Urinary bladder (tissue), 4 donors: Measurements from ENCODE around the gene HSPBP1. TPM values are rescaled to one million over a fixed set of nuclear protein-coding genes. Genes with fewer than 3 reads are reported as not detected.

Experiments
- DNase-seq: peaks from one replicate; pipeline ENCODE4 v3.0.0-alpha.2; 2015; ENCODE audit errors: extremely low spot score
- H3K27ac ChIP-seq: one replicate; pipeline ENCODE4 v1.5.1; 2013; ENCODE audit warnings: low read depth, mild to moderate bottlenecking, moderate library complexity
- H3K36me3 ChIP-seq: one replicate; pipeline ENCODE4 v1.6.1; 2013; ENCODE audit warnings: mild to moderate bottlenecking, moderate library complexity; ENCODE audit not compliant: insufficient read depth
- H3K4me1 ChIP-seq: one replicate; pipeline ENCODE4 v1.6.1; 2013; ENCODE audit warnings: mild to moderate bottlenecking, moderate library complexity; ENCODE audit not compliant: insufficient read depth
- H3K4me3 ChIP-seq: one replicate; pipeline ENCODE4 v1.5.1; 2013; ENCODE audit warnings: low read depth, low read length
- WGBS: extraction: QIAGEN DNeasy Blood & Tissue Kit; methylation state at CpG from one replicate; pipeline ENCODE4 v1.1.7; 2013; 5-methylcytosine and 5-hydroxymethylcytosine counted together
- polyA plus RNA-seq: library from polyadenylated mRNA; stranded (reverse); fragments of 200-250 nt; gene quantifications from one replicate; pipeline ENCODE4 v1.2.3, GENCODE V29; 2013
- total RNA-seq: library from RNA; depleted of rRNA; stranded (reverse); fragments of >200 nt; gene quantifications from one replicate; pipeline ENCODE4 v1.2.3, GENCODE V29; 2014
- donor health status: healthy with polysubstance abuse.
- donor health status: healthy.

HSPBP1 gene
- total and polyA plus RNA-seq, 2 donors: 6.5 to 56.3 TPM

DNA sequence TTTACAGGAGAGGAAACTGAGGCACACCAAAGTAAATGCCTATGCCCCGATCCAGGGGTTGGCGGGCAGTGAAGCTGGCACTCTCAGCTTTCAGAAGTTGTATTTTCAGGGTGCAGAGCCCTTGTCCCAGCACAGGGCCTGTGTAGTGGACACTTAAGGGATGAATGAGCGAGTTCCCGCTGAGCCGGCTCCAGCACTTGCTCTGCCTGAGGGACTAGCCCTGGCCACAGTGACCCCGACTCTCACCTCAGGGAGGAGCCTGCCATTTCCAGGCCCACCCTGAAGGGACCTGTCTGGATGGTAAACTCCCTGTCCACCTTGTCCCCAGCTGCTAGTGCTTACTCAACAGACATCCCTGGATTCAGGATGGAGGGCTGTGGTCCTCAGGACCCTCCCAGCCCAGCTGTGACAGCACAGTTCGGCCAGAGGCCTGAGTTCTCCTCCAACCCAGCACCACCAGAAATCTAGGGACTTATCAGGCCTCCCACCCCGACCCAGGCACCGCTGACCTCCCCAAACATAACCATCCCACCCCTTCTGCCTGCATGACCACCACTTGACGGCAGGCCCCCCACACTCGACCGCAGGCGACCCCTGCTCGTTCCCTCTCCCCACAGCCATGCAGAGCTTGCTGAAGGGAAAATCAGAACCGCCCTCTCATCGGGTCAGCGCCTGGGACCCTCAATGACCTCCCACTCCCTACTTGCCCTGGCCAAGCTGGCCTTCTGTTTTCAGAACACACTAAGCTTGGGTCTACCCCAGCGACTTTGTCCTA is 29.5 kb downstream of the HSPBP1 start:
- peaks cover 2% of the 10 kb centered on the region for H3K4me1 ChIP-seq
- 93% methylated on average over 18 of the region's 18 CpGs for WGBS
- no peak overlapping the region for H3K4me3 ChIP-seq
- DNase-seq: no peak
- peak overlapping the region; percentile 30 for H3K27ac ChIP-seq
- H3K36me3 ChIP-seq: no peaks in the 10 kb centered on the region

- Histone ChIP-seq H3K4me3 (no peak overlapping the region), H3K27ac (no peak overlapping the region), H3K36me3 (peaks cover 4% of the 10 kb centered on the region), H3K4me1 (peaks cover 2% of the 10 kb centered on the region)
- DNase-seq: no peak
- WGBS: 94% methylated on average over 11 of the region's 11 CpGs
Observed at GRCh38 chr19:55249841-55250240, 30.1 kb downstream of the HSPBP1 start.

DNA sequence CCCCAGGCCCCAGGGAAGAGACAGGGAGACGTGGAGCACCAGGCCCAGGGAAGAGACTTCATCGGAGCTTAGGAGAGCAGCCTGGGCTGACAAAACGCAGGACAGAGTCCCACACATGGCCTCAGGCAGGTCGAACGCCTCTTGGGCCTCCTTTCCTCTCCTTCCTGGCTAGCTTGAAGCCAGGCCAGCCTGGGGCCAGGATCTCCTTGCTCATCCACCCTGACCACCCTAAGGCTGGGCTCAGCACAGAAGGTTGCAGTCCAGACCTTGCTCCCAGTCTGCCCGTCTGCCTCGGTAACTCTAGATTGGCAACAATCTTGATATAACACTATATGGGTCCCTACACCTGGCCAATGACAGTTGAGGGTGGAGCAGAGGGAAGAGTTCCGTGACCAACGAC is 31.2 kb downstream of the HSPBP1 start:
- Histone ChIP-seq H3K4me1 (peaks cover 2% of the 10 kb centered on the region), H3K4me3 (no peak overlapping the region), H3K36me3 (peaks cover 5% of the 10 kb centered on the region), H3K27ac (no peak overlapping the region)
- DNase-seq: no peak
- WGBS: 77% methylated on average over 9 of the region's 9 CpGs

GRCh38 chr19:55248166-55248675 is 31.7 kb downstream of the HSPBP1 start:
- Histone ChIP-seq H3K36me3 (peaks cover 5% of the 10 kb centered on the region), H3K4me3 (no peak overlapping the region), H3K27ac (no peak overlapping the region), H3K4me1 (peaks cover 2% of the 10 kb centered on the region)
- DNase-seq: no peak
- 71% methylated on average over 10 of the region's 10 CpGs for WGBS

GRCh38 chr19:55247621-55248099 is 32.2 kb downstream of the HSPBP1 start:
- H3K36me3 ChIP-seq: peaks cover 5% of the 10 kb centered on the region
- no peak overlapping the region for H3K27ac ChIP-seq
- H3K4me3 ChIP-seq: no peak overlapping the region
- DNase-seq: no peak
- 29% methylated on average over 10 of the region's 10 CpGs for WGBS
- peaks cover 2% of the 10 kb centered on the region for H3K4me1 ChIP-seq

- no peak for DNase-seq
- H3K4me3 ChIP-seq: no peak overlapping the region
- H3K27ac ChIP-seq: no peak overlapping the region
- peaks cover 8% of the 10 kb centered on the region for H3K36me3 ChIP-seq
- peaks cover 2% of the 10 kb centered on the region for H3K4me1 ChIP-seq
- WGBS: 88% methylated on average over 40 of the region's 40 CpGs
Observed at GRCh38 chr19:55246462-55247451, 33.2 kb downstream of the HSPBP1 start.

DNA sequence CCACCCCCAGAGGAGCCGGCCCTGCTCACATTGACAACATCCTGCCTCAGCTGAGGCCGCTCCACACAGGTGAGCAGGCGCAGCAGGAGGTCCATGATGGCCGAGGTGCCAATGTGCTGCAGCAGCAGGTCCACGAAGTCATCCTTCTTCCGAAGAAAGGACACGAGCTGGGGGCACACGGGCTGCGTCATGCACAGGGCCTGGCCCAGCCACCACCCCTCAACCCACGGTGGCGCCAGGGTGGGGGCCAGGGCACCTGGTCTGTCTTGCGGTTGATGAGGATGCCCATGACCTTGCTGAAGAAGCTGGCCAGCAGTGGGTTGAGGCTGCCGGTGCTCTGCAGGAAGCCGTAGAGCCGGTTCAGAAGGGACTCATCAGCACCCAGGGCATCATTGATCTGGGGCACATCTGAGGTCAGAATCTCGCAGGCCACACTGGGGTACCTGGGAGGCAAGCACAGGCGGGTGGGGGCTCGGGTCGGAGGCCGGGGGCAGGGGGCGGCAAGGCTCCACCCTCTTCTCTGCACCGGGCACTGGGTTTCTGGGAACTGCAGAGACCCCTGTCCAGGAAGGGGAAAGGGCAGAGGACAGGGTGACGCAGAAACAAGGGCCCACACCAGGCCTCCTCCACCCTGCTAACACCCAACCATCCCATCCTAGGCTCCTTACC is 34.5 kb downstream of the HSPBP1 start:
- 94% methylated on average over 23 of the region's 23 CpGs for WGBS
- peaks cover 10% of the 10 kb centered on the region for H3K36me3 ChIP-seq
- no peak for DNase-seq
- peaks cover 2% of the 10 kb centered on the region for H3K4me1 ChIP-seq
- H3K4me3 ChIP-seq: no peak overlapping the region
- H3K27ac ChIP-seq: no peak overlapping the region

DNA sequence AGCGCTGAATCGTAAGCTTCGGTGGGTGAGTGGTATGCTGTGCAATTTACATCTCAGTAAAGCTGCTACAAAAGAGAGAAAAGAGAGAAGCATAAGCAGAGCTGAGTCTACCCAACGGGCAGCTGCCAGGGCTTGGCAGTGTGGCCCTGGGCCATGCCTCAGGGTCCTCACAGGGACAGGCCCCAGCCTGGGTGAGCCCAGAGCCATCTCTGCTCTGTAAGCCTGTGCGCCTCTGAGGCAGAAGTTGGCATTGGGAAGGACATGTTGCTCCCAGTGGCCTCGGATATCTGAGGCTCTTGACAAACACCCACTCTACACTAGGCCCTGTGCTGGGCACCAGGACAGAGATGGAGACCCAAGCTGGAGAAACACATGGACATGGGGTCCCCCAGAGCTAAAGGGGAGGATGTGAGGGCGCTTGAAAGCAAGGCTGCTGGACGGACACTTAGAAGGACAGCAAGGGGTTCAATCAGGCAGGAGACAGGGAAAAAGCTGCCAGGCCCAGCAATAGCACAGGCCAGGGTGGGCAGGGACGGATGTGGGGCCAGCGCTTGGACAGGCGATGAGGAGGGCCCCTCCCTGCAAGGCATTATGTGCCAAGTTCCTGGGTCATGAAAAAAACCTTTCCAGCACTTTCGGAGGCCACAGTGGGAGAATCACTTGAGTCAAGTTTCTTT is 35.8 kb downstream of the HSPBP1 start:
- WGBS: 84% methylated on average over 12 of the region's 12 CpGs
- DNase-seq: no peak
- no peaks in the 10 kb centered on the region for H3K4me1 ChIP-seq
- no peak overlapping the region for H3K4me3 ChIP-seq
- peaks cover 10% of the 10 kb centered on the region for H3K36me3 ChIP-seq
- no peak overlapping the region for H3K27ac ChIP-seq

DNA sequence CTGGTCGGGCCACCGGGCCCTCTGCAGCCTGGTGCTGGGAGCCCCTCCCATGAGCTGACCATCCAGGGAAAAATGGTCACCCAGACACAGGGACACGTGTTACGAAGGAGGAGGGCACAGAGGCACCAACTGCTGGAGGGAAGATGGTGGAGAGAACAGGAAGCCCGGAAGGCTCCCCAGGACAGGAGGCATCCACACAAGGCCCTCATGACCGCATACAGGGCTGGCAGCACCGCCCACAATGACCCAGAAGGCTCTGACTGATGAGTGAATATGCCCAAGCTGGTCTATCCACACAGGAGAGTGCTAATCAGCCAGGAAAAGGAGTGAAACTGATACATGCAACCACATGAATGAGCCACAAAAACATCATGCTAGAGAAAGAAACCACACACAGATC is 37.4 kb downstream of the HSPBP1 start:
- Histone ChIP-seq H3K4me3 (no peak overlapping the region), H3K4me1 (no peaks in the 10 kb centered on the region), H3K27ac (no peak overlapping the region), H3K36me3 (peaks cover 10% of the 10 kb centered on the region)
- DNase-seq: no peak
- WGBS: 82% methylated on average over 7 of the region's 7 CpGs

DNA sequence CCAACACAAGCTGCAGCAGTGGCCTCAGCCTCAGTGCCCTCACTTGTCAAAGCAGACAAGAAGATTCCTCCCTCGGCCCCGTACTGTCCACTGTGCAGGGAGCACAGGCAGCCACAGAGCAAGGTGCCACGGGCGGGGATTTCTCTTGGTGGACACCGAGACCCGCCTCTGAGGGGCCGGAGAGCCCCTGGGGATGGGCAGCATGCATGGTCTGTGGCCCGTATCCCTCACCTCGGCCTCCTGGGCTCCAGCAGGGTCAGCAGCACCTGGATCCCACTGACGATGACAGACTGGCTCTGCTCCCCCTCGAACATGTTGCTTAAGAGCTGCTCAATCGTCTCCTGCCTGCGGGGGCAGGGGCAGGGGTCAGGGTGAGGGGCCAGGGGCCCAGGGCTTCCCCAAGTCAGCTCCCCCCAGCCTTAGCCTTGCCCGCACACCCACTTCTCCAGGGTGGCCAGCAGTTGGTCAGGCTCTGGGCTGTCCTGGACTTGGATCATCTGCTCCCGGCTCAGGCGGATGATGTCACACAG is 37.9 kb downstream of the HSPBP1 start:
- Histone ChIP-seq H3K4me3 (no peak overlapping the region), H3K36me3 (peaks cover 10% of the 10 kb centered on the region), H3K27ac (no peak overlapping the region), H3K4me1 (no peaks in the 10 kb centered on the region)
- no peak for DNase-seq
- WGBS: 94% methylated on average over 16 of the region's 16 CpGs

GRCh38 chr19:55241143-55241934 is 38.6 kb downstream of the HSPBP1 start:
- no peak for DNase-seq
- peaks cover 10% of the 10 kb centered on the region for H3K36me3 ChIP-seq
- H3K27ac ChIP-seq: no peak overlapping the region
- WGBS: 94% methylated on average over 37 of the region's 37 CpGs
- H3K4me1 ChIP-seq: no peaks in the 10 kb centered on the region
- no peak overlapping the region for H3K4me3 ChIP-seq

DNA sequence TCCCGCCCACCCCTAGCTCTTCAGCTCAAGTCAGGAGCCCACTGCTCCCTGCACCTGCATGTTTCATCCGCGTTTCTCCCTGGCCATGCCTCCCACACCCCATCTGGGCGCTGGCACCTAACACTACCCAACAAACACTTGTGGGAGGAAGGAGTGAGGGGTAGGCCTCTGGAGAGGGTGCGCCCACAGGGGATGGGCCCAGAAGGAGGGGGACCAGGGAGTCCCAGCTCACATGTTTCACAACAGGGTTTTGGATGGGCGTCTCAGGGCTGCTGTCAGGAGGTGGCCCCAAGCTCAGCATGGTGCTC is 39.2 kb downstream of the HSPBP1 start:
- peaks cover 10% of the 10 kb centered on the region for H3K36me3 ChIP-seq
- 92% methylated on average over 6 of the region's 6 CpGs for WGBS
- no peaks in the 10 kb centered on the region for H3K4me1 ChIP-seq
- H3K4me3 ChIP-seq: no peak overlapping the region
- DNase-seq: no peak
- H3K27ac ChIP-seq: no peak overlapping the region
